Trophoblast cell (in vitro differentiated cells and primary cell): ENCODE data around the gene ZMYND8.

Experiments
- DNase-seq, 2 donors: peaks; one replicate each; pipeline ENCODE4 v3.0.0-alpha.2; 2016
- H2AFZ ChIP-seq: 2 replicates; pipeline ENCODE4 v1.6.1; 2013; ENCODE audit warnings: low read length, moderate library complexity, mild to moderate bottlenecking; ENCODE audit not compliant: insufficient read depth, poor library complexity
- H2AK5ac ChIP-seq: 2 replicates; pipeline ENCODE4 v1.6.1; 2013; ENCODE audit warnings: mild to moderate bottlenecking, low read length
- H2BK120ac ChIP-seq: 2 replicates; pipeline ENCODE4 v1.6.1; 2013; ENCODE audit warnings: low read length, mild to moderate bottlenecking, moderate library complexity; ENCODE audit not compliant: insufficient read depth, poor library complexity
- H2BK12ac ChIP-seq: 2 replicates; pipeline ENCODE4 v1.6.1; 2013; ENCODE audit warnings: mild to moderate bottlenecking, low read length, moderate library complexity
- H2BK5ac ChIP-seq: 2 replicates; pipeline ENCODE4 v1.6.1; 2013; ENCODE audit warnings: low read length, low read depth, moderate library complexity, mild to moderate bottlenecking; ENCODE audit not compliant: poor library complexity
- H3K14ac ChIP-seq: 2 replicates; pipeline ENCODE4 v1.6.1; 2013; ENCODE audit warnings: mild to moderate bottlenecking, low read length
- H3K18ac ChIP-seq: 2 replicates; pipeline ENCODE4 v1.6.1; 2013; ENCODE audit warnings: mild to moderate bottlenecking, low read length
- H3K23ac ChIP-seq: 2 replicates; pipeline ENCODE4 v1.6.1; 2013; ENCODE audit warnings: low read length
- H3K27ac ChIP-seq: 2 replicates; pipeline ENCODE4 v1.5.1; 2013; ENCODE audit warnings: low read depth, mild to moderate bottlenecking, inconsistent platforms, low read length, moderate library complexity
- H3K27me3 ChIP-seq: 2 replicates; pipeline ENCODE4 v1.6.1; 2013; ENCODE audit warnings: inconsistent platforms, mild to moderate bottlenecking, low read length, moderate library complexity; ENCODE audit not compliant: insufficient read depth
- H3K36me3 ChIP-seq, 2 experiments: 1 replicate in 1 of 2; 2 replicates in 1 of 2; pipeline ENCODE4 v1.6.1; 2013; ENCODE audit warnings: low read length in 2 of 2, mild to moderate bottlenecking in 2 of 2, moderate library complexity in 1 of 2; ENCODE audit not compliant: insufficient read depth in 2 of 2, control insufficient read depth in 1 of 2
- H3K4ac ChIP-seq: 2 replicates; pipeline ENCODE4 v1.6.1; 2013; ENCODE audit warnings: low read depth, mild to moderate bottlenecking, low read length, moderate library complexity
- H3K4me1 ChIP-seq, 2 experiments: 1 replicate in 1 of 2; 2 replicates in 1 of 2; pipeline ENCODE4 v1.6.1; 2013; ENCODE audit warnings: low read length in 2 of 2, mild to moderate bottlenecking in 2 of 2, moderate library complexity in 1 of 2; ENCODE audit not compliant: insufficient read depth in 2 of 2, control insufficient read depth in 1 of 2
- H3K4me2 ChIP-seq: 2 replicates; pipeline ENCODE4 v1.6.1; 2013; ENCODE audit warnings: inconsistent platforms, mild to moderate bottlenecking, low read length, moderate library complexity
- H3K4me3 ChIP-seq: 2 replicates; pipeline ENCODE4 v1.5.1; 2013; ENCODE audit warnings: mild to moderate bottlenecking, low read depth, low read length, inconsistent platforms
- H3K79me1 ChIP-seq: one replicate; pipeline ENCODE4 v1.6.1; 2013; ENCODE audit warnings: low read length
- H3K79me2 ChIP-seq: 2 replicates; pipeline ENCODE4 v1.6.1; 2013; ENCODE audit warnings: low read length, mild to moderate bottlenecking; ENCODE audit not compliant: control insufficient read depth, insufficient read depth, poor library complexity
- H3K9ac ChIP-seq: 2 replicates; pipeline ENCODE4 v1.6.1; 2013; ENCODE audit warnings: mild to moderate bottlenecking, low read length
- H3K9me3 ChIP-seq: 2 replicates; pipeline ENCODE4 v1.6.1; 2013; ENCODE audit warnings: low read depth, mild to moderate bottlenecking, control low read depth, inconsistent platforms, low read length; ENCODE audit not compliant: insufficient read depth
- H4K12ac ChIP-seq: 2 replicates; pipeline ENCODE4 v1.6.1; 2013; ENCODE audit warnings: low read depth, mild to moderate bottlenecking, low read length, moderate library complexity
- H4K8ac ChIP-seq: 2 replicates; pipeline ENCODE4 v1.6.1; 2013; ENCODE audit warnings: low read depth, mild to moderate bottlenecking, low read length, moderate library complexity
- H4K91ac ChIP-seq: one replicate; pipeline ENCODE4 v1.6.1; 2013; ENCODE audit warnings: low read depth, mild to moderate bottlenecking, low read length, moderate library complexity
- WGBS: extraction: QIAGEN DNeasy Blood & Tissue Kit; methylation state at CpG from one replicate; pipeline ENCODE4 v1.1.7; 2013; ENCODE audit warnings: missing lambda C conversion rate; ENCODE audit not compliant: insufficient read length, insufficient coverage; ENCODE audit errors: extremely low coverage; 5-methylcytosine and 5-hydroxymethylcytosine counted together

The ZMYND8 gene

DNA sequence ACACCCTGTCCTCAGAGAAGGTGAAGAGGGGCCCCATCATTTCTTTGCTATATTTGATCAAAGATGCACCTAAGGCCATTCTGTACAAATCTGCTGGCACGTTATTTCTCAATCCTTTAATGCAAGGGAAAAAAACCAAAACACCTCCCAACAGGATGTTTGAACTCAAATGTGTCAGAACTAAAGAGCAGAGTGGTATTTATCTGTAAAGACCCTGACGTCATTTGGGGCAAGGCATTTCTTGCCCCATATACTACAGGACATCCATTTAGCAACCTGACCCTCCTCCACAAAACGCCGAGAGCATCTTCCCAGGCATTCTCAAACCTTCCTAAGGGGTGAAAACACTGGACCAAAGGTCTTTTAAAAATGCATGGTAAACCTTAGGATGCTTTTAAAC lies 50.8 kb downstream of the ZMYND8 start:
- H3K79me2 ChIP-seq: peaks cover 4% of the 10 kb centered on the region
- no peak overlapping the region for H3K4me3 ChIP-seq
- H2AFZ ChIP-seq: no peak overlapping the region
- H3K36me3 ChIP-seq: peaks cover 13 to 20% of the 10 kb centered on the region in 2 experiments
- H3K27ac ChIP-seq: no peak overlapping the region
- peaks cover 4 to 18% of the 10 kb centered on the region in 2 experiments for H3K4me1 ChIP-seq
- H4K8ac ChIP-seq: no peak overlapping the region
- DNase-seq: peak; percentile 33 to 38
- no peak overlapping the region for H2BK12ac ChIP-seq
- H3K14ac ChIP-seq: no peak overlapping the region
- peaks cover 20% of the 10 kb centered on the region for H3K79me1 ChIP-seq
- H3K9ac ChIP-seq: no peak overlapping the region
- no peak overlapping the region for H3K4me2 ChIP-seq
- H3K18ac ChIP-seq: no peak overlapping the region
- no peak overlapping the region for H2BK5ac ChIP-seq
- no peak overlapping the region for H3K4ac ChIP-seq
- whole genome bisulfite sequencing: no CpG with 5 or more reads among the region's 4 CpGs
- H3K23ac ChIP-seq: no peak overlapping the region
- no peak overlapping the region for H4K91ac ChIP-seq
- no peak overlapping the region for H2BK120ac ChIP-seq
- H3K27me3 ChIP-seq: no peaks in the 10 kb centered on the region
- no peaks in the 10 kb centered on the region for H3K9me3 ChIP-seq
- no peak overlapping the region for H4K12ac ChIP-seq
- no peak overlapping the region for H2AK5ac ChIP-seq

DNA sequence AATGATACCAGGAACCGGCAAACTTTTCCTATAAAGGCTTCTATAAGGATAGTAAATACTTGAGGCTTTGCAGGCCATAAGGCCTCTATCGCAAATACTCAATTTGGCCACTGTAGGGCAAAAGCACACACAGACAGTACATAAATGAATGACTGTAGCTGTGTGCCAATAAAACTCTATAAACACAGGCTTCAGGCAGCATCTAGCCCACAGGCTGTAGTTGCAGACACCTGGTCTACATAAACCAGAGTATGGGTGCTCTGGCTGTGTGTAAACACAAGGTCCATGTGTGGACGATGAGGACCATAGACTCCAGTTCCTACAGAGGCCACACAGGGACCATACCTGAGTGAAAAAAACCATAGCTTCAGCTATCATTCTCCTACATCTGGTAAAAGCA lies 52.2 kb downstream of the ZMYND8 start:
- no peaks in the 10 kb centered on the region for H3K27me3 ChIP-seq
- no peak overlapping the region for H2BK120ac ChIP-seq
- no CpG with 5 or more reads among the region's 3 CpGs for WGBS
- peaks cover 14% of the 10 kb centered on the region for H3K79me1 ChIP-seq
- no peak overlapping the region for H3K14ac ChIP-seq
- peak overlapping the region; percentile 13 for H3K27ac ChIP-seq
- H3K4me3 ChIP-seq: no peak overlapping the region
- peaks cover 13 to 18% of the 10 kb centered on the region in 2 experiments for H3K36me3 ChIP-seq
- peaks cover 0 to 12% of the 10 kb centered on the region in 2 experiments for H3K4me1 ChIP-seq
- no peak overlapping the region for H2AFZ ChIP-seq
- H2BK5ac ChIP-seq: no peak overlapping the region
- peaks cover 2% of the 10 kb centered on the region for H3K79me2 ChIP-seq
- H3K9ac ChIP-seq: no peak overlapping the region
- no peak for DNase-seq
- H2AK5ac ChIP-seq: no peak overlapping the region
- H3K18ac ChIP-seq: no peak overlapping the region
- no peak overlapping the region for H4K12ac ChIP-seq
- no peak overlapping the region for H4K8ac ChIP-seq
- no peak overlapping the region for H3K23ac ChIP-seq
- H4K91ac ChIP-seq: peak overlapping the region; percentile 0
- H3K4me2 ChIP-seq: no peak overlapping the region
- no peaks in the 10 kb centered on the region for H3K9me3 ChIP-seq
- no peak overlapping the region for H3K4ac ChIP-seq
- no peak overlapping the region for H2BK12ac ChIP-seq

GRCh38 chr20:47303736-47304135 lies 52.8 kb downstream of the ZMYND8 start:
- peak overlapping the region; percentile 38 for H3K27ac ChIP-seq
- peak overlapping the region; percentile 69 for H2BK120ac ChIP-seq
- H3K23ac ChIP-seq: no peak overlapping the region
- H3K27me3 ChIP-seq: no peaks in the 10 kb centered on the region
- peaks cover 8% of the 10 kb centered on the region for H3K79me1 ChIP-seq
- H4K8ac ChIP-seq: peak overlapping the region; percentile 48
- no peak overlapping the region for H3K9ac ChIP-seq
- no peak overlapping the region for H4K91ac ChIP-seq
- WGBS: no CpG with 5 or more reads among the region's 2 CpGs
- H3K36me3 ChIP-seq: peaks cover 13 to 16% of the 10 kb centered on the region in 2 experiments
- H3K4me3 ChIP-seq: no peak overlapping the region
- H3K9me3 ChIP-seq: no peaks in the 10 kb centered on the region
- DNase-seq: no peak
- peaks cover 2% of the 10 kb centered on the region for H3K79me2 ChIP-seq
- no peak overlapping the region for H3K14ac ChIP-seq
- no peak overlapping the region for H2AK5ac ChIP-seq
- H2AFZ ChIP-seq: no peak overlapping the region
- peaks cover 0 to 12% of the 10 kb centered on the region in 2 experiments for H3K4me1 ChIP-seq
- H3K18ac ChIP-seq: no peak overlapping the region
- H4K12ac ChIP-seq: no peak overlapping the region
- H2BK5ac ChIP-seq: peak overlapping the region; percentile 16
- no peak overlapping the region for H3K4ac ChIP-seq
- H2BK12ac ChIP-seq: no peak overlapping the region
- H3K4me2 ChIP-seq: no peak overlapping the region

DNA sequence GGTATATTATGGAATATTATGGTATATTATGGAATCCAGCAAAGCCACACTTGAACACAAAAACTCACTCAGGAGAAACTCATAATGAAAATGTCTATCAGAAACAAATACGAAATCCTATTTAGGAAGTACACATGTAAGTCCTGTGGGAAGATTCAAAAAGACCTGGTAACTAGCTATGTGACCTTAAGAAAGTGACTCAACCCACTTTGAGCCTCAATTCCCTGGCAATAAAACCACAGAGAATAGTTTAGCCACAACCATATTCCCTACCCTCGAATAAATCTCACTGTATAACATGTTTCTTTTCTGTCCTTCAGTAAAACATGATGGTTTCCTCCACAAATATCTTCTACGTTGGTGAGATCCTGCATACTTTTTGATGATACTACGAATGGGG lies 56.4 kb downstream of the ZMYND8 start:
- no peak overlapping the region for H2AFZ ChIP-seq
- no peak overlapping the region for H3K18ac ChIP-seq
- no peak overlapping the region for H2BK5ac ChIP-seq
- H2BK12ac ChIP-seq: no peak overlapping the region
- peaks cover 11 to 28% of the 10 kb centered on the region in 2 experiments for H3K36me3 ChIP-seq
- H3K23ac ChIP-seq: no peak overlapping the region
- H3K9ac ChIP-seq: no peak overlapping the region
- H3K27me3 ChIP-seq: no peaks in the 10 kb centered on the region
- H3K9me3 ChIP-seq: no peaks in the 10 kb centered on the region
- H3K4me3 ChIP-seq: no peak overlapping the region
- no peak overlapping the region for H3K4me2 ChIP-seq
- no peak overlapping the region for H3K4ac ChIP-seq
- peaks cover 11% of the 10 kb centered on the region for H3K79me1 ChIP-seq
- no peak overlapping the region for H4K8ac ChIP-seq
- no peak overlapping the region for H2AK5ac ChIP-seq
- H2BK120ac ChIP-seq: no peak overlapping the region
- peaks cover 0 to 12% of the 10 kb centered on the region in 2 experiments for H3K4me1 ChIP-seq
- no peak overlapping the region for H3K27ac ChIP-seq
- no CpG with 5 or more reads among the region's 4 CpGs for WGBS
- H4K12ac ChIP-seq: no peak overlapping the region
- no peak overlapping the region for H4K91ac ChIP-seq
- no peak for DNase-seq
- peaks cover 2% of the 10 kb centered on the region for H3K79me2 ChIP-seq
- no peak overlapping the region for H3K14ac ChIP-seq
